Panc1 (cell line): ENCODE results near the gene SLC7A1. TPM values are rescaled to one million over a fixed set of nuclear protein-coding genes. Genes with fewer than 3 reads are reported as not detected.

Experiments used
- ATAC-seq: fragments of 200-7000 bp; cut with Tn5 transposase; 2 replicates; pipeline ENCODE4 v1.9.1; 2020; ENCODE audit warnings: mild to moderate bottlenecking, moderate library complexity
- BruUV-seq: library from RNA; stranded (reverse); fragments of 400-500 nt; replicated peaks from 2 replicates; lab custom pipeline; 2021; lab: Mats Ljungman, UMichigan
- CTCF ChIA-PET: fragments of 300-600 bp; sonication (Branson Sonifier 250); formaldehyde crosslinking; loops from one replicate; lab custom pipeline; 2022; ENCODE audit warnings: antibody characterized with exemption; lab: Charles Lee
- POLR2A ChIA-PET: fragments of 300-600 bp; sonication (Branson Sonifier 250); formaldehyde crosslinking; loops from one replicate; lab custom pipeline; 2022; ENCODE audit warnings: antibody characterized with exemption; lab: Charles Lee
- DNase-seq: peaks from one replicate; pipeline ENCODE4 v3.0.0-alpha.2; 2010; ENCODE audit warnings: low read depth, low spot score
- H3K27ac ChIP-seq: 2 replicates; pipeline ENCODE4 v1.5.1; 2011; ENCODE audit warnings: mild to moderate bottlenecking, low read length, inconsistent platforms
- H3K27me3 ChIP-seq: fragments of 200-500 bp; sonication (Bioruptor generic); 2 replicates; pipeline ENCODE4 v1.6.0; 2014; ENCODE audit warnings: low read length, inconsistent platforms; ENCODE audit not compliant: control insufficient read depth, insufficient read depth
- H3K36me3 ChIP-seq: fragments of 200-500 bp; sonication (Bioruptor generic); 2 replicates; pipeline ENCODE4 v1.5.1; 2014; ENCODE audit warnings: inconsistent platforms, mild to moderate bottlenecking, low read length, moderate library complexity; ENCODE audit not compliant: control insufficient read depth, insufficient read depth
- H3K4me1 ChIP-seq: 2 replicates; pipeline ENCODE4 v1.5.1; 2011; ENCODE audit warnings: inconsistent platforms, mild to moderate bottlenecking, low read length, moderate library complexity; ENCODE audit not compliant: control insufficient read depth, insufficient read depth
- H3K4me3 ChIP-seq, 2 experiments: 2 replicates each; pipeline ENCODE4 v1.5.1; 2011 to 2012; ENCODE audit warnings: low read depth in 2 of 2, low read length in 2 of 2, mild to moderate bottlenecking in 2 of 2, inconsistent platforms in 1 of 2, moderate library complexity in 1 of 2
- H3K9me3 ChIP-seq: fragments of 200-500 bp; sonication (Bioruptor generic); 2 replicates; pipeline ENCODE4 v1.5.1; 2014; ENCODE audit warnings: low read depth, mild to moderate bottlenecking, inconsistent platforms, low read length, moderate library complexity; ENCODE audit not compliant: control insufficient read depth, insufficient read depth
- POLR2AphosphoS5 ChIP-seq: IDR thresholded peaks from 2 replicates; pipeline ENCODE4 v1.6.1; 2012; ENCODE audit warnings: mild to moderate bottlenecking, low read depth, low read length, moderate library complexity
- SIN3A ChIP-seq: IDR thresholded peaks from 2 replicates; pipeline ENCODE4 v1.6.1; 2012; ENCODE audit warnings: low read depth, mild to moderate bottlenecking, low read length, moderate library complexity, borderline replicate concordance; ENCODE audit not compliant: insufficient read depth
- TCF7L2 ChIP-seq: IDR thresholded peaks from 2 replicates; pipeline ENCODE4 v1.6.1; 2011; ENCODE audit warnings: mild to moderate bottlenecking, low read depth, low read length, inconsistent platforms
- in situ Hi-C: cut with HindIII; loops from 2 replicates; pipeline ENCODE4 v1.10.0; 2016; ENCODE audit warnings: low sequenced_read_pairs, low pct_unique_long_range_greater_than_20kb
- intact Hi-C: fragments of 100-400 bp; cut with micrococcal nuclease; formaldehyde crosslinking; loops from one replicate; pipeline ENCODE4 v1.10.0; 2022; ENCODE audit not compliant: unreplicated experiment
- total RNA-seq: library from RNA; stranded (reverse); gene quantifications from one replicate; pipeline ENCODE4 v1.2.1, GENCODE V29; 2021; ENCODE audit not compliant: unreplicated experiment
- TF ChIP-seq, protein P1 (sequence below), 2 experiments: IDR thresholded peaks; 2 replicates each; pipeline ENCODE4 v1.6.1; 2011 to 2012; ENCODE audit warnings: low read depth in 2 of 2, control low read depth in 1 of 2, low read length in 1 of 2, mild to moderate bottlenecking in 1 of 2, moderate library complexity in 1 of 2; ENCODE audit not compliant: insufficient read depth in 1 of 2
- TF ChIP-seq, protein P2 (sequence below): fragments of 450-650 bp; IDR thresholded peaks from 2 replicates; pipeline ENCODE4 v1.5.1; 2017; ENCODE audit warnings: mild to moderate bottlenecking

SLC7A1 gene
- total RNA-seq, 1 experiment from 2014 or later = 63.3 TPM

DNA sequence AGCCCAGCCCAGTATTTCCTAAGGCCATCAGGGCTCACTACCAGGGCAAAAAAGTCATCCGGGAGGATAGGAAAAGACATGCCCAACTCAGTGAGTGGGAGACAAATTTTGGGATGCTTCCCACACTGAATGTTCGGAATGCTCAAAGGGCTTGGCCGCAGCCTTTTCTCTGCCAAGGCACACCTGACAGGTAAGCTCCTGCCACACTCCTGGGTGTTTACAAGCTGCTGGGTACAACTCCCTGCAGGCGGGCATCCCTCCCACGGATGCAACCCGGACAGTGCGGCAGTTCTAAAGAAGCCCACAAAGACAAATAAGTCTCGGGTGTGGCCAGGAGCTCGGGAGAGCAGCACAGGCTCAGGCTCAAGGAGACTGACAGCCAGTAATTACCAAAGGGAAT is 28.1 kb downstream of the SLC7A1 start:
- POLR2A ChIA-PET = no interaction called here
- Histone ChIP-seq H3K27me3 (no peaks in the 10 kb centered on the region), H3K9me3 (no peaks in the 10 kb centered on the region), H3K27ac (no peak overlapping the region), H3K36me3 (no peaks in the 10 kb centered on the region), H3K4me1 (peaks cover 4% of the 10 kb centered on the region), H3K4me3 (no peak overlapping the region)
- intact Hi-C loops (no loop called here), in situ Hi-C loops (no loop called here)
- DNase-seq (no peak), ATAC-seq (no peak)
- CTCF ChIA-PET = no interaction called here
- BruUV-seq = no TSS peak
- TF ChIP-seq, protein P1, sequence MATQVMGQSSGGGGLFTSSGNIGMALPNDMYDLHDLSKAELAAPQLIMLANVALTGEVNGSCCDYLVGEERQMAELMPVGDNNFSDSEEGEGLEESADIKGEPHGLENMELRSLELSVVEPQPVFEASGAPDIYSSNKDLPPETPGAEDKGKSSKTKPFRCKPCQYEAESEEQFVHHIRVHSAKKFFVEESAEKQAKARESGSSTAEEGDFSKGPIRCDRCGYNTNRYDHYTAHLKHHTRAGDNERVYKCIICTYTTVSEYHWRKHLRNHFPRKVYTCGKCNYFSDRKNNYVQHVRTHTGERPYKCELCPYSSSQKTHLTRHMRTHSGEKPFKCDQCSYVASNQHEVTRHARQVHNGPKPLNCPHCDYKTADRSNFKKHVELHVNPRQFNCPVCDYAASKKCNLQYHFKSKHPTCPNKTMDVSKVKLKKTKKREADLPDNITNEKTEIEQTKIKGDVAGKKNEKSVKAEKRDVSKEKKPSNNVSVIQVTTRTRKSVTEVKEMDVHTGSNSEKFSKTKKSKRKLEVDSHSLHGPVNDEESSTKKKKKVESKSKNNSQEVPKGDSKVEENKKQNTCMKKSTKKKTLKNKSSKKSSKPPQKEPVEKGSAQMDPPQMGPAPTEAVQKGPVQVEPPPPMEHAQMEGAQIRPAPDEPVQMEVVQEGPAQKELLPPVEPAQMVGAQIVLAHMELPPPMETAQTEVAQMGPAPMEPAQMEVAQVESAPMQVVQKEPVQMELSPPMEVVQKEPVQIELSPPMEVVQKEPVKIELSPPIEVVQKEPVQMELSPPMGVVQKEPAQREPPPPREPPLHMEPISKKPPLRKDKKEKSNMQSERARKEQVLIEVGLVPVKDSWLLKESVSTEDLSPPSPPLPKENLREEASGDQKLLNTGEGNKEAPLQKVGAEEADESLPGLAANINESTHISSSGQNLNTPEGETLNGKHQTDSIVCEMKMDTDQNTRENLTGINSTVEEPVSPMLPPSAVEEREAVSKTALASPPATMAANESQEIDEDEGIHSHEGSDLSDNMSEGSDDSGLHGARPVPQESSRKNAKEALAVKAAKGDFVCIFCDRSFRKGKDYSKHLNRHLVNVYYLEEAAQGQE (IDR thresholded peaks at IDR 0.05; ENCODE audit: insufficient read depth in 1 of 2, low read depth in 2 of 2, low read length in 1 of 2) = no peak
- TF ChIP-seq, protein P2, sequence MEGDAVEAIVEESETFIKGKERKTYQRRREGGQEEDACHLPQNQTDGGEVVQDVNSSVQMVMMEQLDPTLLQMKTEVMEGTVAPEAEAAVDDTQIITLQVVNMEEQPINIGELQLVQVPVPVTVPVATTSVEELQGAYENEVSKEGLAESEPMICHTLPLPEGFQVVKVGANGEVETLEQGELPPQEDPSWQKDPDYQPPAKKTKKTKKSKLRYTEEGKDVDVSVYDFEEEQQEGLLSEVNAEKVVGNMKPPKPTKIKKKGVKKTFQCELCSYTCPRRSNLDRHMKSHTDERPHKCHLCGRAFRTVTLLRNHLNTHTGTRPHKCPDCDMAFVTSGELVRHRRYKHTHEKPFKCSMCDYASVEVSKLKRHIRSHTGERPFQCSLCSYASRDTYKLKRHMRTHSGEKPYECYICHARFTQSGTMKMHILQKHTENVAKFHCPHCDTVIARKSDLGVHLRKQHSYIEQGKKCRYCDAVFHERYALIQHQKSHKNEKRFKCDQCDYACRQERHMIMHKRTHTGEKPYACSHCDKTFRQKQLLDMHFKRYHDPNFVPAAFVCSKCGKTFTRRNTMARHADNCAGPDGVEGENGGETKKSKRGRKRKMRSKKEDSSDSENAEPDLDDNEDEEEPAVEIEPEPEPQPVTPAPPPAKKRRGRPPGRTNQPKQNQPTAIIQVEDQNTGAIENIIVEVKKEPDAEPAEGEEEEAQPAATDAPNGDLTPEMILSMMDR = no peak
- TF ChIP-seq POLR2AphosphoS5 = no peak
- TF ChIP-seq SIN3A = no peak
- no peak for TF ChIP-seq TCF7L2

DNA sequence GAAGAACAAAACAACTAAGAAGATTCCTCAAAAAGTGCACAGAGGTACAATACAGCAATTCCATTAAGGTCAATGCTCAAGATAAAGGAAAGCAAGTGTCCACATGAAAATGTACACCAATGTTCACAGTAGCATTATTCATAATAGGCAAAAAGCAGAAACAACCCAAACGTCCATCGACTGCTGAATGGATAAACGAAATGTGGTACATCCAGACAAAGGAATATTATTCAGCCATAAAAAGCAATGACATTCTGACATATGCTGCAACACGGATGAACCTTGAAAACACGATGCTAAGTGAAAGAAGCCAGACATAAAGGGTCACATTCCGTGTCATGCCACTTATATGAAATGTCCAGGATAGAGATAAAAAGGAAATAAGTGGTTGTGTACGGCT is 29.3 kb downstream of the SLC7A1 start:
- Histone ChIP-seq H3K4me1 (peaks cover 4% of the 10 kb centered on the region), H3K4me3 (no peak overlapping the region), H3K27ac (no peak overlapping the region), H3K9me3 (no peaks in the 10 kb centered on the region), H3K27me3 (no peaks in the 10 kb centered on the region), H3K36me3 (no peaks in the 10 kb centered on the region)
- intact Hi-C loops = no loop called here
- CTCF ChIA-PET = no interaction called here
- in situ Hi-C loops = no loop called here
- POLR2A ChIA-PET = no interaction called here
- no TSS peak for BruUV-seq
- ATAC-seq = no peak
- DNase-seq = no peak
- TF ChIP-seq, protein P2 = no peak
- TF ChIP-seq TCF7L2 (no peak), POLR2AphosphoS5 (no peak), SIN3A (no peak)
- TF ChIP-seq, protein P1 (IDR thresholded peaks at IDR 0.05; ENCODE audit: insufficient read depth in 1 of 2, low read depth in 2 of 2, low read length in 1 of 2) = no peak
